HepG2 (cell line): ENCODE results near the gene KISS1. TPM values are rescaled to one million over a fixed set of nuclear protein-coding genes. Genes with fewer than 3 reads are reported as not detected.
A peak's percentile ranks its signal among the peaks of the same experiment; 100 is the strongest.

Experiments
- ATAC-seq: fragments of 200-7000 bp; cut with Tn5 transposase; 3 replicates; pipeline ENCODE4 v1.9.1; 2020; ENCODE audit warnings: mild to moderate bottlenecking, moderate library complexity
- BruUV-seq: library from RNA; stranded (reverse); fragments of 400-500 nt; replicated peaks from 2 replicates; lab custom pipeline; 2021; lab: Mats Ljungman, UMichigan
- CTCF ChIA-PET: fragments of 300-600 bp; formaldehyde crosslinking; extraction: SDS; loops from one replicate; lab custom pipeline; 2021; ENCODE audit warnings: low total read pairs, inconsistent platforms, low intra/inter-chr PET ratio; lab: Yijun Ruan, JAX
- POLR2A ChIA-PET: fragments of 350-600 bp; sonication (Branson Sonifier 250); formaldehyde crosslinking; loops from one replicate; lab custom pipeline; 2020; ENCODE audit warnings: antibody characterized with exemption, inconsistent platforms; lab: Yijun Ruan, JAX
- DNase-seq: peaks from one replicate; pipeline ENCODE4 v3.0.0-alpha.2; 2015; ENCODE audit warnings: low spot score
- FAIRE-seq: peaks from 3 replicates; lab custom pipeline; 2011; peaks lifted over from hg19 to GRCh38; lab: Jason Lieb, UNC
- H2AFZ ChIP-seq: one replicate; pipeline ENCODE4 v1.6.1; 2011; ENCODE audit warnings: low read length, inconsistent platforms
- H3K27ac ChIP-seq: fragments of 300-600 bp; 3 replicates; pipeline ENCODE4 v1.8.0; 2011; ENCODE audit warnings: mixed run types, mild to moderate bottlenecking, mixed read lengths, low read length, inconsistent platforms; ENCODE audit not compliant: insufficient read depth; ENCODE audit errors: extremely low read length
- H3K27me3 ChIP-seq, 2 experiments: fragments of 200-600 bp in 1 of 2; 2 replicates in 1 of 2; 3 replicates in 1 of 2; pipeline versions ENCODE4 v1.6.0 to v1.8.0; 2011; ENCODE audit warnings: low read length in 2 of 2, mild to moderate bottlenecking in 2 of 2, moderate library complexity in 2 of 2, inconsistent platforms in 1 of 2; ENCODE audit not compliant: insufficient read depth in 2 of 2, control insufficient read depth in 1 of 2
- H3K36me3 ChIP-seq, 2 experiments: fragments of 200-600 bp in 1 of 2; replicated peaks in 1 of 2; 2 replicates in 1 of 2; 3 replicates in 1 of 2; pipeline versions ENCODE4 v1.5.1 to v1.8.0; 2011; ENCODE audit warnings: low read length in 2 of 2, inconsistent platforms in 1 of 2; ENCODE audit not compliant: insufficient read depth in 2 of 2, control insufficient read depth in 1 of 2
- H3K4me1 ChIP-seq: 2 replicates; pipeline ENCODE4 v1.5.1; 2012; ENCODE audit warnings: low read length, inconsistent platforms; ENCODE audit not compliant: insufficient read depth
- H3K4me2 ChIP-seq: 2 replicates; pipeline ENCODE4 v1.6.0; 2011; ENCODE audit warnings: low read depth, low read length, inconsistent platforms
- H3K4me3 ChIP-seq, 3 experiments: fragments of 200-600 bp in 1 of 3; sonication (generic), shearing (Covaris generic) in 1 of 3; replicated peaks in 1 of 3; 2 replicates each; pipeline ENCODE4 v1.5.1; 2011 to 2016; ENCODE audit warnings: low read length in 3 of 3, inconsistent platforms in 2 of 3, low read depth in 2 of 3, mild to moderate bottlenecking in 2 of 3, control low read depth in 1 of 3, mixed read lengths in 1 of 3; ENCODE audit not compliant: insufficient read depth in 1 of 3
- H3K79me2 ChIP-seq: one replicate; pipeline ENCODE4 v1.6.1; 2011; ENCODE audit warnings: low read length, inconsistent platforms; ENCODE audit not compliant: insufficient read depth
- H3K9ac ChIP-seq: 2 replicates; pipeline ENCODE4 v1.6.0; 2011; ENCODE audit warnings: mild to moderate bottlenecking, low read depth, low read length, inconsistent platforms; ENCODE audit not compliant: insufficient read depth
- H3K9me3 ChIP-seq: 2 replicates; pipeline ENCODE4 v1.5.1; 2012; ENCODE audit warnings: mild to moderate bottlenecking, low read length
- H4K20me1 ChIP-seq: 2 replicates; pipeline ENCODE4 v1.6.0; 2011; ENCODE audit warnings: inconsistent platforms, mild to moderate bottlenecking, low read length, moderate library complexity; ENCODE audit not compliant: insufficient read depth
- CTCF ChIP-seq: sonication (generic); formaldehyde crosslinking; IDR thresholded peaks from 2 replicates; pipeline ENCODE4 v1.5.0; 2020; ENCODE audit warnings: mild to moderate bottlenecking, missing genetic modification reagents, moderate library complexity
- FOSL2 ChIP-seq: sonication (generic); formaldehyde crosslinking; IDR thresholded peaks from 2 replicates; pipeline ENCODE4 v1.4.0; 2020; ENCODE audit warnings: missing genetic modification reagents
- HMGXB4 ChIP-seq, 2 experiments: sonication (generic) in 1 of 2; formaldehyde crosslinking in 1 of 2; IDR thresholded peaks; 2 replicates each; pipeline versions ENCODE4 v1.4.0 to v1.6.1; 2018 to 2020; ENCODE audit warnings: missing genetic modification reagents in 2 of 2, borderline replicate concordance in 1 of 2, low read depth in 1 of 2, mild to moderate bottlenecking in 1 of 2, missing biosample characterization in 1 of 2
- MTA1 ChIP-seq: sonication (generic); formaldehyde crosslinking; IDR thresholded peaks from 2 replicates; pipeline ENCODE4 v1.4.0; 2020; ENCODE audit warnings: missing genetic modification reagents, mild to moderate bottlenecking, borderline replicate concordance
- POLR2A ChIP-seq, 2 experiments: IDR thresholded peaks; 2 replicates each; pipeline ENCODE4 v1.6.1; 2011; ENCODE audit warnings: low read depth in 2 of 2, low read length in 2 of 2, mild to moderate bottlenecking in 1 of 2, moderate library complexity in 1 of 2; ENCODE audit not compliant: insufficient read depth in 1 of 2
- SAP130 ChIP-seq: IDR thresholded peaks from 2 replicates; pipeline ENCODE4 v1.6.1; 2016; ENCODE audit warnings: low read depth
- SRSF4 ChIP-seq: fragments of 200-400 bp; formaldehyde crosslinking; IDR thresholded peaks from one replicate; pipeline ENCODE4 v1.6.1; 2018; ENCODE audit warnings: mild to moderate bottlenecking, low read depth, low read length, moderate library complexity; ENCODE audit not compliant: poor library complexity, severe bottlenecking
- STAG1 ChIP-seq: sonication (generic); formaldehyde crosslinking; IDR thresholded peaks from 2 replicates; pipeline ENCODE4 v1.4.0; 2020; ENCODE audit warnings: missing genetic modification reagents
- TFAP4 ChIP-seq: sonication (generic); IDR thresholded peaks from 2 replicates; pipeline ENCODE4 v1.6.1; 2016; ENCODE audit warnings: low read depth, borderline replicate concordance
- ZNF879 ChIP-seq: sonication (generic); formaldehyde crosslinking; IDR thresholded peaks from 2 replicates; pipeline ENCODE4 v1.8.1; 2023; ENCODE audit warnings: missing genetic modification reagents
- WGBS: methylation state at CpG from one replicate; pipeline ENCODE4 v1.1.6; 2017; ENCODE audit warnings: low lambda C conversion rate; 5-methylcytosine and 5-hydroxymethylcytosine counted together
- in situ Hi-C: cut with HindIII; loops from 2 replicates; pipeline ENCODE4 v1.10.0; 2017; ENCODE audit warnings: low pct_unique_long_range_greater_than_20kb; ENCODE audit not compliant: extremely low pct_ligation_motif_present
- intact Hi-C: fragments of 100-400 bp; cut with micrococcal nuclease; formaldehyde crosslinking; loops from one replicate; pipeline ENCODE4 v1.10.0; 2022; ENCODE audit not compliant: unreplicated experiment
- polyA plus RNA-seq, 8 experiments: library from polyadenylated mRNA; depleted of rRNA in 3 of 8; stranded (reverse) in 7 of 8; unstranded in 1 of 8; fragments of >200 nt; fragmentation: Illumina TruSeq in 4 of 8; extraction: Trizol in 4 of 8; gene quantifications; 2 replicates each; pipeline versions ENCODE4 v1.2.1 to v1.2.3, GENCODE V29; 2011 to 2016; ENCODE audit warnings: low read depth in 4 of 8, missing spikeins in 1 of 8, mixed read lengths in 1 of 8; ENCODE audit not compliant: insufficient read depth in 1 of 8
- total RNA-seq, 5 experiments: library from RNA; depleted of rRNA; stranded (reverse); fragments of >200 nt; fragmentation: Illumina TruSeq; extraction: Trizol; gene quantifications; 2 replicates each; pipeline ENCODE4 v1.2.3, GENCODE V29; 2016; ENCODE audit warnings: low read depth in 1 of 5

Gene KISS1
- total and polyA plus RNA-seq, 2 of the 13 experiments (the other 11 are each of a cell fraction or from before 2014, with no cell fraction given), result 0.24 to 0.80 TPM

GRCh38 chr1:204199579-204199978 lies 3.3 kb upstream of the KISS1 start:
- Histone ChIP-seq H3K79me2 (no peaks in the 10 kb centered on the region), H2AFZ (no peak overlapping the region), H3K36me3 (no peaks in the 10 kb centered on the region; a peak in 2 of 5 replicates), H3K27ac (no peak overlapping the region), H3K9me3 (no peaks in the 10 kb centered on the region), H3K27me3 (no peaks in the 10 kb centered on the region), H4K20me1 (no peaks in the 10 kb centered on the region), H3K4me3 (no peak overlapping the region)
- no TSS peak for BruUV-seq
- ChIA-PET CTCF (no interaction called here), POLR2A (no interaction called here)
- ATAC-seq, result no peak
- DNase-seq, result no peak
- TF ChIP-seq HMGXB4 (CRISPR knock-in tag; IDR thresholded peaks at IDR 0.05; ENCODE audit: borderline replicate concordance in 1 of 2, low read depth in 1 of 2), result no peak
- no peak for TF ChIP-seq MTA1 (CRISPR knock-in tag)
- TF ChIP-seq, all 625 proteins: peak for 0
- Histone ChIP-seq H3K4me2 (no peak overlapping the region), H3K4me1 (0 out of 2 replicates have a peak, but pooled peaks cover under 1% of the 10 kb centered on the region), H3K9ac (no peak overlapping the region)
- in situ Hi-C loops, result no loop called here
- no peak for FAIRE-seq
- intact Hi-C loops, result no loop called here
- 92% methylated on average over 9 of the region's 9 CpGs for WGBS

DNA sequence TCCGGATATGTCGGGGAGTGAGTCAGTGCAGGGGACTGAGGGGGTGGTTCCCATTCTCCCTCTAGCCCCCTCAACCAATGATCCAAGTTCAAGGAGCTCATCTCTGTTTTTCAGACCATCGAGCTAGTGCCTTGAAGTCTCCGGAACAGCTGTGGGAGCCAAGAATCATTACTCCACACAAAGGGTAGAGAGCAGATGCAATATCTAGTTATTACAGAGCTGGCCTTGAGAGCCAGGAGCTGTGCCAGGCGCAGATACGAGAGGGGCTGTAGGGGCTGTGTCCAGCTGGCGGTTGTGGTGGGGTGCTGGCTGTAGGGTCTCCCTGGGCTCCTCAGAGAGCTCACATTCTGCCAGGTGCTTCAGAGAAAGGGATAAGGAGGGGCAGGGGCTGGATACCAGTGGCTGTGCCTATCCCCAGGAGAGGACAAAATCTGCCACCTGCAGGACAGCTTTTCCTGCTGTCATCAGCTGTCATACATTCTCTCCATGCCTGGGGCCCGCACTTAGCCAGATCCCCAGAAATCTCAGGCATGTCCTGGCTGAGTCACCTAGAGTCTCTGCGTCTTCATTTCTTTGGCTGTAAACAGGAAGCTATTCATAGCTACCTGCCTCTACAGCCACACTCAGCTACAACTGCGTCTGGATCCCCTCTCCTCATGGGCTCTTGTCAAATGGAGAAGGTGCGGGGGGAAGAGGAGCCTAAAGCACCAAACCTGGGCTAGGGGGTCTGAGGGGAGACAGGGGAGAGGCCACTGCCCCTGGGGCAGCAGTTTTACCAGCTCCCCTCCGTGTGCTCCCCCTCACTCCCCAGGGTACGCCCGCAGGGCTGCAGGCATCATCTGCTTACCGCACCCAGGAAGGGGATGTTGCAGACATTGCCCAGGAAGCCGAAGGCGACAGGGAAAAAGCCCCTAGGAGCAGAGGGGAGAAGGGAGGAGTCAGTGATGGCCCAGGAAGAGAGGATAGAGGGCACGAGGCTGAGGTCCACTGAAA lies 2.4 kb upstream of the KISS1 start:
- FAIRE-seq (no peak), ATAC-seq (peak; percentile 34), DNase-seq (peak; percentile 40)
- Histone ChIP-seq H3K27ac (no peak overlapping the region), H2AFZ (no peak overlapping the region), H3K27me3 (no peaks in the 10 kb centered on the region; a peak in 1 of 5 replicates), H4K20me1 (no peaks in the 10 kb centered on the region), H3K9me3 (no peaks in the 10 kb centered on the region), H3K4me2 (no peak overlapping the region), H3K36me3 (no peaks in the 10 kb centered on the region; a peak in 2 of 5 replicates), H3K9ac (no peak overlapping the region), H3K4me1 (0 out of 2 replicates have a peak, but pooled peaks cover 4% of the 10 kb centered on the region), H3K79me2 (no peaks in the 10 kb centered on the region), H3K4me3 (no peak overlapping the region)
- 88% methylated on average over 16 of the region's 18 CpGs for WGBS
- POLR2A ChIA-PET, result interaction anchor here (0.5 kb wide), 1 partner anchor 147 kb away, joined by 3 read pairs; no protein-coding TSS in a partner anchor
- CTCF ChIA-PET, result no interaction called here
- intact Hi-C loops, result no loop called here
- in situ Hi-C loops, result no loop called here
- TF ChIP-seq ZNF879 (CRISPR knock-in tag), result no peak
- TF ChIP-seq FOSL2 (CRISPR knock-in tag), result peak; percentile 44
- TF ChIP-seq SAP130, result peak; percentile 16; the same call in 1 of the 2 replicates
- peak; percentile 17; the same call in 1 of the 2 replicates for TF ChIP-seq TFAP4
- TF ChIP-seq SRSF4, result no peak
- peak; percentile 35; the same call in 1 of the 2 replicates for TF ChIP-seq CTCF (CRISPR knock-in tag)
- TF ChIP-seq STAG1 (CRISPR knock-in tag), result peak; percentile 29
- no peak for TF ChIP-seq POLR2A (IDR thresholded peaks at IDR 0.05; ENCODE audit: insufficient read depth in 1 of 2, low read depth in 2 of 2, low read length in 2 of 2)
- no TSS peak for BruUV-seq
